GM18951 (cell line): ENCODE measurements around the gene UNK.
A peak's percentile ranks its signal among the peaks of the same experiment; 100 is the strongest.
"Not testable (repeated sequence)": the region's sequence is repeated elsewhere in the genome, so short reads cannot be mapped to it uniquely, and the experiment has no call there.

ENCODE experiments used
- POLR2A ChIP-seq: IDR thresholded peaks from 4 replicates; pipeline ENCODE4 v1.6.1; 2011; ENCODE audit warnings: mild to moderate bottlenecking; ENCODE audit not compliant: insufficient read length, insufficient read depth; ENCODE audit errors: extremely low read depth
- in situ Hi-C: fragments of 300-500 bp; cut with MboI; formaldehyde crosslinking; loops from one replicate; pipeline ENCODE4 v1.12.0; 2022; ENCODE audit warnings: low sequenced_read_pairs, mixed read lengths, inconsistent platforms; ENCODE audit not compliant: unreplicated experiment

UNK gene

DNA sequence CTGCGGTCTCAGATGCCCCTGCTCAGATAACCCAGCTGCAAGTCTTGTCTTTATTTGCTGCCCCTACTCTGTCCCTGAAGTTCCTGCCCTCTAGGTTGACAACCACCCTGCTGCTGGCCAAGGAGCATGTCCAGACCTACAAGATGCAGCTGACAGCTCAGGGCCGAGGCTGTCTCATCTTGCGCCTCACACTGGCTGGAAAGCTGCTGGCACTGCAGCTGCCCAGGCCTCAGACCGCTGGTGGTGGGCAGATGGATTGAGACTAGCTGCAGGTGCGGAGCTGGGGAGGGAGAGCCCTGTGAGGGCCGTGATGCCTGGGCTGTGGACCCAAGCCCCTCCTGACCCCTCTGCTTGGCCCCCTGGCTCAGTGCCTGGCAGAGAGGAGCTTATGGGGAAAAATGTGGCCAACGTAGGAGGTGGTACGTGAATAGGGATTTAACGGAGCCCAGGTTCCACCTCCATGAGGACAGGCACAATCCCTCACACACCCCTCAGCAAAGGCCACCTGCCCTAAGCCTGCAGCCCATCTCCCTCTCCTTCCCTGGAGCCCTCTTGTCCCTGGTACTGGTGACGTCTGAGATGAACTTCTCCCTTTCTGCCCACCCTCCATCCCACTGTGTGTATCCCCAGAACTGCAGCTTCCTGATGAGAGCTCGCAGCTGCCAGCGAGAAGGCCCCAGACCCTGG lies 11.3 kb upstream of the UNK start:
- in situ Hi-C loops, result no loop called here
- no peak for TF ChIP-seq POLR2A

DNA sequence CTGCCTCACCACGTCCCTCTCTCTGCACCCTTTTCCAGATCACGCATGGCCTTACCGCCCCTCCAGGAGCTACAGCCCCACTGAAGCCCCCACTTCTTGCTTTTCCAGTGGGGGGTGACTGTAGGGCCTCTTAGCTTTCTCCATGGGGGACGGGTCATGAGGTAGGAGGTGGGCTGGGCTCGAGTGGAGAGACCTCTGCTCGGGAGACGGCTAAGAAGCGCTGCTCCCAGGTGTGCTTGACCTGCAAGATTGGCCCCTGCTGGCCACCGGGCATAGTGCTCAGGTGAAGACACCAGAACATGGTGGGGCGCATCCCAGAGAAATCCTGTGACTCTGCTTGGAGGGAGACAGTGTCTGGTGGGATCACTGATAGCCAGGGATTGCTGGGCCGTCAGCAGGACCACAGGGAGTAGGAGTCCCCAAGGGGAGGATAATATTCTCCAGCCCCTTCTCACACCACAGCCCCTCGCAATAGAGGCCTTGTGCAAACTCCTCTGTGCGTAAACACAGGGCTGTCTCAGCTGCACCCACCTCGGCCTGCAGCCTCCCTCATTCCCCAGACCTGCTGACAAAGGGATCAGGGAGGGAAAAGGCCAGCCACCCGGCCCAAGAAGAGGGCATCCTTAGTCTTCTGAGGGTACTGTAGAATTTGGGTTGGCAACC lies 10.7 kb upstream of the UNK start:
- in situ Hi-C loops, result no loop called here
- no peak for TF ChIP-seq POLR2A

DNA sequence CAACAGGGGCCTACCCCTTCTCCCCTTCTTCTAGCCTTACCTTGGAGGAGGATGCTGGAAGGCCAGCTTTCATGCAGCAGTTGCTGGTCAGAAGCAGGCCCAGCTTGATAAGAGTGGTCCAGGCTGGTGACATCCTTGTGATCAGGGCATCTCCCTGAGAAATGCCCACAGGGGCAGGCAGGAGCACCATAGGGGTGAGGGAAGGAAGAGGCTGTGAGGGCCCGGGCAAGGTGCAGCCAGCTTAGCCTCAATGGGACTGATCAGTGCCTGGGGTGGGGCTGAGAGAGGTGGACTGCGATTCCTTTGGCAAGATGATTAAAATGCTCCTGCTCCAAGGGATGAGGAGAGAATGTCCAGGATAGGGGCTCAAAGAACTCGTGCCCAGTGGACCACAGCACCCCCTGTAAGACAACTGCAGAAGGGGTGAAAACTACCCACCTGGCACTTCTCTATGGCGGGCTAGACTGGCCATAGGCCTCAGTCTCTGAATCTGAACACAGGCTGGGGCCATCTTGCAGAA lies 10.1 kb upstream of the UNK start:
- no peak for TF ChIP-seq POLR2A
- in situ Hi-C loops, result no loop called here

DNA sequence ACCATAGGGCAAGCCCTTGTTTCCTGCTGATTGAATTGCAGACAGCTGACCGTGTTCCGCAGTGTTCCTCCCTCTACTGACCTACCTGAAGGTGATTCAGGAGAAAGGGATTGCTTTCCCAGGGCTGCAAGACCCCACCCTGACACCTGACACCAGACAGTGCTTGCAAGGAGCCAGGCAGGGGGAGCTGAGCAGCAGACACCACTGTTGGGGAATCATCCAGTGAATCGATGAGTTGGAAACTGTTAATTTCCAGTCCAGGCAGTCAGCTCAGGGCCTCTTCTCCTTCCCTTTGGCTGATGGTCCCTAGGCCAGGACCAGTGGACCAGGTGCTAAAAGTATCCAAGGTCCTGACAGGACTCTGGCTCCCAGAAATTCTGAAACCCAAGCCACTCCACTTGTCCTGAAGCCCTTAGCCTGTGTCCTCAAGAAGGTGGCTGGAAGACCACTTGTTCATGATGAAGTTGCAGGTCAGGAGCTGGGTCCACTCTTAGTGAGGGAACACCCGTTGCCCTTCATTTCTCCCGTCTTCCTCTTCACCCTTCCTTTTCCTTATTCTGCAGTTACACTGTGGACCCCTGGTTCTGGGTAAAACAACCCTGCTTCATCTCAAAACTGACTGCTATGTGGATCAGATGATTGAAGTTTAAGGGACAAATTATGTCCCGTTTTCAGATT lies 9.5 kb upstream of the UNK start:
- no peak for TF ChIP-seq POLR2A
- in situ Hi-C loops, result no loop called here

DNA sequence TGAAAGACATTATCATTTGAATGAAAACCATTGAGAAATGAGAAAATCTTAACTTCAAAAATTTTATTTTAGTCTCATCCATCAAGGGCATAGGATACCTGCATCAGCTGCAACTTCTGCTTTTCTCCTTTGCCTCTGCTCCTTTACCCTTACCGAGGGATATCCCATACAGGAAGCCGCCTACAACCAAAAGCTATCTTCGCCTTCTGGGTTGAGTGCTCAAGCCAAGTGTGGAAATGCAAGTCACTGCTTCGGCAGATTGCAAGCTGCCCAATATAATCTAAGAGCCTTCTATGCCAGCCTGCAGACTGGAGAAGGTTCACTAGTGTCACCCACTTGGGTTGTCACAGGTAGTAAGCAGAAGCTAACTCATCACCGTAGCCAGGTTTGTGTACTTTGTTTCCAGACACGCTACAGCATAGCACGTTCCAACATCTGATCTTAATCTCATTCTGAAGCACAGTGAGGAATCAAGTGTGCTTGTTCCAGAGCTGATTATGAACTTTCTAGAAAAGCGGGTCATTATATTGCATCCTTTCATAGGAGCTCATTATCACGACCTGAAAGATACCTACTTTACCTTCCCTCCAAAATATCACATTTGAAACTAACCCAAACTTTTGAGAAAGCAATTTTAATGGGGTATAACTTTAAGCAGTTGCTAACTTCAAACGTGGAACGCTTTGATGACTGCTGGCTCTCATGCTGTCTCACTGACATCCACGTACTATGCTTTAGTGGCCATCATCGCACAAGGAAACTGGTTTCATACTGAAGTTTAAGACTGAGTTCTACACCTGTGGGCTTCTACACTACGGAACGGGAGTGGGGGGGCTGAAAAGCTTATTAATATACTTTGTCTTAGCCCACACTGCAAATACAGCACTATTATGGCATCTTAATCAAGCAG lies 8.0 kb upstream of the UNK start:
- TF ChIP-seq POLR2A, result peak; percentile 45
- in situ Hi-C loops, result no loop called here

DNA sequence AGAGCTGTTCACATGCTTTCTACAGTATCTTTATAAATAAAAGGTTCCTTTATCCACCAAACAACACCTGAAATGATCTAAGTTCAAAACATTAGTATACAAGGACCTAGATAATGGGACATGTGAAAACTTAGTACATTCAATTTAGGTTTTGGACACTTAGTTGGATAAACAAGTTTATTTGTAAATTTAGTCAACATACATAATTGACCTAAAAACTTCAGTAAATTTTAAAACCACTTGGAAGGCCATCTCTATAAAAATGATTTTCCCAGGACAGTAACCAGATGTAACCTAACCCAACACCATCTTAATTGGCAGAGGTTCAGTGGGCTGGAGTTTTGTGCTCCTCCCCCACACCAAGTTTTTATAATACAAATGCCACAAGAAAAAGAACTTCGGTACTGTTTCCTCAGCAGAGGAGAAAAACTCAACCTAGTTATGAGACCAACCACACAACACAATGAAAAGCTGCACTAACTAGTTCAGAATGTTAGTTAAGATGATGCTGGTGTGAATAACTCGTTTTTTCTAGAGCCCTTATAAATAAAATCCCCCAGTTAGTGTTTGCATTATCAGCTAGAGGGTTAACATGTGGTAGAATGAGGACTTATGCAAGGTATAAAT lies 7.2 kb upstream of the UNK start:
- TF ChIP-seq POLR2A, result no peak
- in situ Hi-C loops, result no loop called here

DNA sequence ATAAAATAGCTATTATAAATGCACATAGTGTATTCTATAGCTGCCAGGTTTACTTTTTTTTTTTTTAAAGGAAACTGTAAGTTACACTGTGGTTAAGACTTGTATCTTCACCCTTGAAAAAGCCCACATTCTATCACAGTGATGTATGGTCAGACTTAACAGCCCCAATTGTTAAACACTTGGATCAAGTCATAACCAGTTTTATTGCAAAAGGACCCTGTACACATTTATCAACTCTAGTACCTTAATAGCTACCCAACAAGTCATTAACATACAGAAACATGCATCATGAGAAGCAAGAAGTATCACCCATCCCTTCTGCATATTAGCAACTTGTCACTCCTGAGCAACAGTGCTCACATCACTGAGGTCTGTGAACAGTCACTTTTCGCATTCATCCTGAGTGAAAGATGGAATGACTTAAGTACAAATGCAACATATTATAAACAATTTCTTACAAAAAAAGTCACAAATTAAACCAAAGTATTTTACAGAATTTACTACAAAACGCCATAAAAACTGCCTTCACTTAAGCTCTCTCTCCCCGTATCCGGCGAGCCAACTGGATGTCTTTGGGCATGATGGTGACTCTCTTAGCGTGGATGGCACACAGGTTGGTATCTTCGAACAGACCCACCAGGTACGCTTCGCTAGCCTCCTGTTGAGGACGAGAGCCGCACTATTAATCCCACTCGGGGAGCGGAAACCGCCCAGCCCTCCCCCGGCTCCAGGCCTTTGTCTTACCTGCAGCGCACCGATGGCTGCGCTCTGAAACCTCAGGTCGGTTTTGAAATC lies 6.3 kb upstream of the UNK start:
- in situ Hi-C loops, result not testable (repeated sequence)

DNA sequence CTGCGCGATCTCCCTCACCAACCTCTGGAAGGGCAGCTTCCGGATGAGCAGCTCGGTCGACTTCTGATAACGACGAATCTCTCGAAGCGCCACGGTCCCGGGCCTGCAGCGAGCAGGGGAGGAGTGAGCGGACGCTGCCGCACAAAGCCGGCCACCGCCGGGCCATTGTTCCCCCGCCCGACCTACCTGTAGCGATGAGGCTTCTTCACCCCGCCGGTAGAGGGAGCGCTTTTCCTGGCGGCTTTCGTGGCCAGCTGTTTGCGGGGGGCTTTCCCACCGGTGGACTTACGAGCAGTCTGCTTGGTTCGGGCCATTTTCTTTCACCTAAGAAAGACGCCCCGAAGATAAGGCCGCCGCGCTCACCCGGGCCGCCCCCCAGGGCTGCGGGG lies 5.8 kb upstream of the UNK start:
- no peak for TF ChIP-seq POLR2A
- in situ Hi-C loops, result no loop called here

DNA sequence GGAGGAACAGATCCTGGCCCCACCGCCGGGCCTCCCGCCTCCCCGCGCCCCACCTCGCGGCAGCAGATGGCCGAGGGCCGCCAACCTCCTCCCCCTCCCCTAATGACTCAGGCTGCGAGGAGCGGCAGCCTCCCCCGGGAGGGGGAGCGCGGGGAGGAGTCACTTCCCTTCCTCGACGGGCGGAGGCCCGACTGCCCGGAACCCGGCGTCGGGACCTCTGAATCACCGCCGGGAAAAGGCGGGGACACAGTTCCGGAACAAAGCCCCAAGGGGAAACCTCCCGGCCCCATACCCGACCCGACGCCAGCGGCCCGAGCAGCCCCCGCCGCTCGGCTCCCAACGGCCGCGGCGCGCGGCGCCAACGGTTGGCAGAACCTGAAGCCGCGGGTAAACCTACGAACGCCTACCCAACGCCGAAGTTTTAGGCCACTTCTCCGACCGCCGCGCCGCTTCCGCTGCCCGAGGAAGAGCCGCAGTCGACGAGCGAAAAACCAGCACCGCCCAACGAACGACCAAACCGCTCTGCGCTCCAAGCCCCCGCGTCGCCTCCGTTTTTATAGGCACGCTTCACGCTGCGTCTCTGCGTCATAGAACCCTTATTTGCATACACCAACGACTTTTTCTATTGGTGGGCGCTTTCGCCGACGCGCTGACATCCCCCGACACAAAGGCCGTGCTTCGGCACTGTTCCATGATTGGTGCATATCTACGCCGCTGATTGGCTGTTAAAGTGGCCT lies 5.2 kb upstream of the UNK start:
- TF ChIP-seq POLR2A, result peak; percentile 100
- in situ Hi-C loops, result no loop called here

DNA sequence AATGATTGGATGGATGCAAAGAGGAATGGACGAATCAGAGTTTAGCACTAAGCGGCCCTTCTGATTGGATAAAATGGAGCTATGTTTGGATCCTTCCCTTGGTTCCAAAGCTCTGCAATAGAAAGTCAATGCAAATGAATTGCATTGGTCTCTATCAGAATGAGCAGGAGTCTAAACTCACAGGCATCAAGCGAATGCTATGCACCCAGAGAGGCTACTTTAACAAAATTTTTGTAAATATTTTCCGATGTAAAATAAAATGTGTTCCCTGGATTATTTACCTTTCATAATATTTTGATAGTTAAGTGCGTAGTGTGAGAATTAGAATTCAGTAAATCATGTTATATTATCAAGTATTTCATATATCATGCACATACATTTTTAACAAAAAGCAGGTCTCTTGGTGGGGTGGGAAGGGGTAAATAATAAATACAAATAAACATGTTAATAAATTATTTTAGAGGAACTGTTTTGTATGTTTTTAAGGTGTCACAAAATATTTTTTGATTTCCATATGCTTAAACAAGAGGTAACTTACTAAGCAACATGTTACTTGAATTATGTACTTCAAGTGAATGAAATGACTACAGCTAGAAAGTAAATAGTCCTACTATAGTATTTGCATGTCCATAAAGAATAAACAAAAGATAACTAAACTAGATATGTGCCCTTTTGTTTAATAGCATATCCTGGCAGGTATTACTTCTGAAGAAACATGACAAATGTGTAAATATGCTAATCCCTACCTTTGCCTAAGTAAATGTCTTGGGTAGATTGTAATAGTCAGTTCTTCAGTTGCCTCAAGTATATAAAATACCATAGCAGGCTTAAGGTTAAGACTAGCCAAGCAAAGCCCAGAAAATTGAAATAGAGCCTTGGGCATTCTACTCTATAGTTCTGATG lies 4.4 kb upstream of the UNK start:
- no peak for TF ChIP-seq POLR2A
- in situ Hi-C loops, result no loop called here
